DND-41 (cell line): ENCODE data around the gene DCAF7.

Experiments used
- EZH2 ChIP-seq: IDR thresholded peaks from 3 replicates; pipeline ENCODE4 v1.6.1; 2012; ENCODE audit warnings: borderline replicate concordance, low read depth, mild to moderate bottlenecking, moderate library complexity, low read length, inconsistent platforms; ENCODE audit not compliant: severe bottlenecking
- TF ChIP-seq, protein P1 (sequence below): IDR thresholded peaks from 2 replicates; pipeline ENCODE4 v1.5.1; 2012; ENCODE audit warnings: borderline replicate concordance, low read length, moderate library complexity, mild to moderate bottlenecking; ENCODE audit not compliant: poor library complexity, severe bottlenecking; ENCODE audit errors: extremely low read depth

- TF ChIP-seq, protein P1, sequence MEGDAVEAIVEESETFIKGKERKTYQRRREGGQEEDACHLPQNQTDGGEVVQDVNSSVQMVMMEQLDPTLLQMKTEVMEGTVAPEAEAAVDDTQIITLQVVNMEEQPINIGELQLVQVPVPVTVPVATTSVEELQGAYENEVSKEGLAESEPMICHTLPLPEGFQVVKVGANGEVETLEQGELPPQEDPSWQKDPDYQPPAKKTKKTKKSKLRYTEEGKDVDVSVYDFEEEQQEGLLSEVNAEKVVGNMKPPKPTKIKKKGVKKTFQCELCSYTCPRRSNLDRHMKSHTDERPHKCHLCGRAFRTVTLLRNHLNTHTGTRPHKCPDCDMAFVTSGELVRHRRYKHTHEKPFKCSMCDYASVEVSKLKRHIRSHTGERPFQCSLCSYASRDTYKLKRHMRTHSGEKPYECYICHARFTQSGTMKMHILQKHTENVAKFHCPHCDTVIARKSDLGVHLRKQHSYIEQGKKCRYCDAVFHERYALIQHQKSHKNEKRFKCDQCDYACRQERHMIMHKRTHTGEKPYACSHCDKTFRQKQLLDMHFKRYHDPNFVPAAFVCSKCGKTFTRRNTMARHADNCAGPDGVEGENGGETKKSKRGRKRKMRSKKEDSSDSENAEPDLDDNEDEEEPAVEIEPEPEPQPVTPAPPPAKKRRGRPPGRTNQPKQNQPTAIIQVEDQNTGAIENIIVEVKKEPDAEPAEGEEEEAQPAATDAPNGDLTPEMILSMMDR, result no peak
- no peak for TF ChIP-seq EZH2
Measured at GRCh38 chr17:63633742-63634141, 83.5 kb downstream of the DCAF7 start.
